Activated CD4-positive, CD25-positive, alpha-beta regulatory T cell (primary cell): ENCODE results near the gene STPG3.
A peak's percentile ranks its signal among the peaks of the same experiment; 100 is the strongest.

Experiments used
- DNase-seq, 4 experiments: peaks; one replicate each; lab custom pipeline; 2025; lab: John Stamatoyannopoulos, UW

The STPG3 gene

DNA sequence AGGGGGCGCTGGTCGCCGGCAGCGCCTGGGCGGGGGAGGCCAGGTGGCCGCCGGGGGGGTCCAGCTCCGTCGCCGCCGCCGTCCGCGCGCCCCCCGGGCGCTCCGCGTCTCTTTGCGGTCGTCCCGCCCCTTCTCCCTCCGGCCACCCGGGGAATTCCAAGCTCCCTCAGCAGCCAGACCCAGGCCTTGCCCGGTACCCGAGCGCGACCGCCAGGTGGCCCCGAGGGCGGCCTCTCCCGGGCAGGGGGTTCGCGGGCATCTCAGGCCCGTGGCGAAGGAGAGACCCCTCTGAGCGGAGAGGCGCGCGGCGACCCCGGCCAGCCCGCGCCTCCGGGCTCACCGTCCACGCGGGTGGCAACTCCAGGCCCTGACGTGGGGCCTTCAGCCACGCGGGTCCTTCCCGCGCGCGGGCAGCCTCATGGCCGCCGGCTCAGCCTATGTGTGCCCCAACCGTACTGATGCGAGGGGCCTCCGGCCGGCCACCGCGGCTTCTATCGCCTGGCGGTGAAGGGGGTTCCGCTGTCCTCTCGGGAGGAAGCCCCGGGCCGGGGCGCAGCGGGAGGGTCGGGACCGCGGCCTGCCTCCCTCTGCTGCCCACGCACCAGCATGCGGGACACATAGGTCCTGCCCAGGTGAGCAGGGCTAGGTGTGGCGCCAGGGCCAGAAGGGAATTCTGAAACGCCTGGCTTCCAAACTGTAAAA, 51.5 kb downstream of the STPG3 start:
- peak in 2 of 4 experiments; percentile 67 to 69 for DNase-seq
